CD14-positive monocyte (primary cell): ENCODE results near the gene PRDX6. TPM values are rescaled to one million over a fixed set of nuclear protein-coding genes. Genes with fewer than 3 reads are reported as not detected.

Experiments used
- DNase-seq, 3 donors: peaks; one replicate each; pipeline ENCODE4 v3.0.0-alpha.2; 2011 to 2022
- H2AFZ ChIP-seq: 2 replicates; pipeline ENCODE4 v1.6.0; 2012; ENCODE audit warnings: mild to moderate bottlenecking, low read depth, low read length, inconsistent platforms; ENCODE audit not compliant: insufficient read depth, poor library complexity, severe bottlenecking
- H3K27ac ChIP-seq, 2 donors: 1 replicate in 1 of 2; 2 replicates in 1 of 2; pipeline ENCODE4 v1.5.1; 2012 to 2013; ENCODE audit warnings: low read length in 2 of 2, control low read depth in 1 of 2, inconsistent platforms in 1 of 2, low read depth in 1 of 2, mild to moderate bottlenecking in 1 of 2
- H3K27me3 ChIP-seq, 2 donors: one replicate each; pipeline versions ENCODE4 v1.6.0 to v1.6.1; 2011 to 2013; ENCODE audit warnings: low read length in 2 of 2; ENCODE audit not compliant: control insufficient read depth in 2 of 2, insufficient read depth in 2 of 2
- H3K36me3 ChIP-seq, 2 donors: replicated peaks in 1 of 2; 1 replicate in 1 of 2; 2 replicates in 1 of 2; pipeline versions ENCODE4 v1.5.1 to v1.6.1; 2012 to 2013; ENCODE audit warnings: low read length in 2 of 2, control low read depth in 1 of 2, inconsistent platforms in 1 of 2, mild to moderate bottlenecking in 1 of 2; ENCODE audit not compliant: insufficient read depth in 2 of 2, control insufficient read depth in 1 of 2
- H3K4me1 ChIP-seq, 2 donors: 1 replicate in 1 of 2; 2 replicates in 1 of 2; pipeline versions ENCODE4 v1.5.1 to v1.6.1; 2012 to 2013; ENCODE audit warnings: low read length in 2 of 2, control low read depth in 1 of 2, inconsistent platforms in 1 of 2, mild to moderate bottlenecking in 1 of 2, moderate library complexity in 1 of 2; ENCODE audit not compliant: insufficient read depth in 2 of 2, control insufficient read depth in 1 of 2
- H3K4me2 ChIP-seq: replicated peaks from 2 replicates; pipeline ENCODE3; 2012; ENCODE audit warnings: low read length, moderate library complexity, mild to moderate bottlenecking; ENCODE audit not compliant: poor library complexity, severe bottlenecking; ENCODE audit errors: extremely low read depth
- H3K4me3 ChIP-seq, 3 experiments: fragments of 200-600 bp in 1 of 3; sonication (generic) in 1 of 3; replicated peaks in 1 of 3; 1 replicate in 2 of 3; 2 replicates in 1 of 3; pipeline ENCODE4 v1.5.1; 2011 to 2013; ENCODE audit warnings: low read length in 3 of 3, mild to moderate bottlenecking in 3 of 3, control low read depth in 2 of 3, low read depth in 2 of 3, inconsistent platforms in 1 of 3, moderate library complexity in 1 of 3
- H3K79me2 ChIP-seq: 2 replicates; pipeline ENCODE4 v1.6.0; 2012; ENCODE audit warnings: mild to moderate bottlenecking, control low read depth, inconsistent platforms, low read length, moderate library complexity; ENCODE audit not compliant: insufficient read depth
- H3K9ac ChIP-seq: 2 replicates; pipeline ENCODE4 v1.6.0; 2017; ENCODE audit warnings: low read length, mild to moderate bottlenecking; ENCODE audit not compliant: insufficient read depth, poor library complexity, severe bottlenecking
- H3K9me3 ChIP-seq, 2 donors: replicated peaks in 1 of 2; 1 replicate in 1 of 2; 2 replicates in 1 of 2; pipeline versions ENCODE4 v1.5.1 to v1.6.1; 2012 to 2013; ENCODE audit warnings: low read length in 2 of 2, control low read depth in 1 of 2; ENCODE audit not compliant: control insufficient read depth in 1 of 2, insufficient read depth in 1 of 2
- H4K20me1 ChIP-seq: 2 replicates; pipeline ENCODE4 v1.6.0; 2012; ENCODE audit warnings: mild to moderate bottlenecking, low read length, control low read depth, moderate library complexity; ENCODE audit not compliant: insufficient read depth
- H3K27ac Mint-ChIP-seq, 7 donors: one replicate each; pipeline ENCODE4 v1.8.0; 2020; ENCODE audit warnings: mild to moderate bottlenecking in 7 of 7, mixed read lengths in 7 of 7, moderate library complexity in 6 of 7, inconsistent platforms in 2 of 7
- H3K27me3 Mint-ChIP-seq, 3 donors: one replicate each; pipeline ENCODE4 v1.8.0; 2021 to 2022; ENCODE audit warnings: low read depth in 3 of 3, mild to moderate bottlenecking in 3 of 3, mixed read lengths in 3 of 3, moderate library complexity in 3 of 3, inconsistent platforms in 1 of 3
- H3K36me3 Mint-ChIP-seq, 2 donors: one replicate each; pipeline ENCODE4 v1.8.0; 2020; ENCODE audit warnings: mixed read lengths in 2 of 2, inconsistent platforms in 1 of 2, mild to moderate bottlenecking in 1 of 2
- H3K4me1 Mint-ChIP-seq: one replicate; pipeline ENCODE4 v1.8.0; 2020; ENCODE audit warnings: mild to moderate bottlenecking, mixed read lengths
- H3K4me3 Mint-ChIP-seq, 2 donors: one replicate each; pipeline ENCODE4 v1.8.0; 2020; ENCODE audit warnings: mild to moderate bottlenecking in 2 of 2, mixed read lengths in 2 of 2, moderate library complexity in 1 of 2
- H3K9me3 Mint-ChIP-seq, 7 donors: one replicate each; pipeline ENCODE4 v1.8.0; 2020 to 2022; ENCODE audit warnings: mixed read lengths in 7 of 7, mild to moderate bottlenecking in 6 of 7, moderate library complexity in 6 of 7, inconsistent platforms in 2 of 7
- CTCF ChIP-seq: fragments of 200-600 bp; IDR thresholded peaks from one replicate; pipeline ENCODE4 v1.8.0; 2022; ENCODE audit warnings: antibody characterized with exemption, mild to moderate bottlenecking
- WGBS: methylation state at CpG from one replicate; pipeline ENCODE4 v1.1.5; 2013; ENCODE audit warnings: missing lambda C conversion rate; ENCODE audit not compliant: insufficient coverage; 5-methylcytosine and 5-hydroxymethylcytosine counted together
- intact Hi-C, 2 donors: fragments of 100-400 bp; cut with micrococcal nuclease; formaldehyde crosslinking; loops; one replicate each; pipeline versions ENCODE4 v1.15.0 to v1.15.1; 2023
- polyA plus RNA-seq, 3 donors: library from polyadenylated mRNA; depleted of rRNA in 1 of 3; unstranded in 2 of 3; stranded (reverse) in 1 of 3; fragments of 300-500 nt in 2 of 3; fragments of >200 nt in 1 of 3; fragmentation: Illumina TruSeq in 2 of 3; gene quantifications; 1 replicate in 2 of 3; 2 replicates in 1 of 3; pipeline ENCODE4 v1.2.3, GENCODE V29; 2012 to 2021

Gene PRDX6
- polyA plus RNA-seq, 3 donors: 89.5 to 142 (median 119) TPM

GRCh38 chr1:173444757-173445156 lies 32.4 kb upstream of the PRDX6 start:
- no peak for TF ChIP-seq CTCF
- Histone ChIP-seq H4K20me1 (no peaks in the 10 kb centered on the region), H3K9me3 (peaks cover 3 to 5% of the 10 kb centered on the region in 2 donors), H2AFZ (no peak overlapping the region), H3K4me1 (no peaks in the 10 kb centered on the region), H3K27me3 (no peaks in the 10 kb centered on the region), H3K4me2 (no peak overlapping the region), H3K27ac (no peak overlapping the region), H3K79me2 (no peaks in the 10 kb centered on the region), H3K4me3 (no peak overlapping the region), H3K36me3 (peaks cover 4 to 5% of the 10 kb centered on the region in 2 donors), H3K9ac (no peak overlapping the region)
- no peak overlapping the region for H3K4me3 Mint-ChIP-seq
- H3K36me3 Mint-ChIP-seq: peaks cover 27 to 38% of the 10 kb centered on the region in 2 donors
- H3K27ac Mint-ChIP-seq: no peak overlapping the region
- H3K27me3 Mint-ChIP-seq: peaks cover 1 to 4% (median 3%) of the 10 kb centered on the region in 3 donors
- H3K4me1 Mint-ChIP-seq: peaks cover 5% of the 10 kb centered on the region
- no peak for DNase-seq
- H3K9me3 Mint-ChIP-seq: peaks cover 1 to 21% (median 5%) of the 10 kb centered on the region in 7 donors
- intact Hi-C loops: no loop called here
- no CpG with 5 or more reads among the region's 1 CpG for WGBS

DNA sequence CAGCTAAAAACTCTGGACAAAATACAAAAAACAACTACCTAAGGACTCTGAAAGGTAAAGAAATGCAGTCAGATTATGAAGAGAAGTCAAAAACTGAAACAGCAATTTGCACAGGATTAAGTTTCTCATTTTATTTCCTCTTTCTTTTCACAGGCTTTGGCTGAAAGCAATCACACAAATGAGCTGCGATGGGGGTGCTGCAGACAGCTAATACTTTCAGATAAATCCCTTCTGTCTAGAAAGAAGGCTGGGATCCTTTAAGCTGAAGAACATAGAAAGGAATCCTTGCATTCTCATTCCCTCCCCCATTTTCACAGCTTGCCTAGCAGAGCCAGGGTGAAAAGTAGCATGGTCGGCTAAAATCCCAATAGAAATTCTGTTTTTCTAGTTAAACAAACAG lies 32.0 kb upstream of the PRDX6 start:
- Histone ChIP-seq H3K4me2 (no peak overlapping the region), H3K4me3 (no peak overlapping the region), H3K9me3 (peaks cover 3 to 5% of the 10 kb centered on the region in 2 donors), H2AFZ (no peak overlapping the region), H3K27ac (no peak overlapping the region), H3K4me1 (no peaks in the 10 kb centered on the region), H3K36me3 (peaks cover 4 to 5% of the 10 kb centered on the region in 2 donors), H3K79me2 (no peaks in the 10 kb centered on the region), H3K9ac (no peak overlapping the region), H4K20me1 (no peaks in the 10 kb centered on the region), H3K27me3 (no peaks in the 10 kb centered on the region)
- no CpG with 5 or more reads among the region's 2 CpGs for WGBS
- H3K9me3 Mint-ChIP-seq: peaks cover 1 to 21% (median 5%) of the 10 kb centered on the region in 7 donors
- peaks cover 1 to 4% (median 3%) of the 10 kb centered on the region in 3 donors for H3K27me3 Mint-ChIP-seq
- intact Hi-C loops: no loop called here
- H3K4me1 Mint-ChIP-seq: peaks cover 7% of the 10 kb centered on the region
- DNase-seq: no peak
- H3K4me3 Mint-ChIP-seq: no peak overlapping the region
- H3K36me3 Mint-ChIP-seq: peaks cover 25 to 36% of the 10 kb centered on the region in 2 donors
- no peak for TF ChIP-seq CTCF
- H3K27ac Mint-ChIP-seq: no peak overlapping the region
